IPS-18a (cell line): ENCODE data around the gene YTHDF1.

ENCODE experiments used
- H3K27ac ChIP-seq: one replicate; pipeline ENCODE4 v1.5.1; 2013; ENCODE audit warnings: low read length
- H3K27me3 ChIP-seq: one replicate; pipeline ENCODE4 v1.6.1; 2013; ENCODE audit warnings: mild to moderate bottlenecking, low read length; ENCODE audit not compliant: control insufficient read depth, insufficient read depth
- H3K36me3 ChIP-seq: one replicate; pipeline ENCODE4 v1.6.1; 2013; ENCODE audit warnings: low read depth, low read length; ENCODE audit not compliant: control insufficient read depth
- H3K4me1 ChIP-seq: one replicate; pipeline ENCODE4 v1.6.1; 2013; ENCODE audit warnings: low read depth, low read length; ENCODE audit not compliant: control insufficient read depth
- H3K4me3 ChIP-seq: one replicate; pipeline ENCODE4 v1.5.1; 2013; ENCODE audit warnings: low read length
- H3K9ac ChIP-seq: one replicate; pipeline ENCODE4 v1.6.1; 2013; ENCODE audit warnings: mild to moderate bottlenecking, low read length, moderate library complexity
- H3K9me3 ChIP-seq: one replicate; pipeline ENCODE4 v1.6.1; 2013; ENCODE audit warnings: low read depth, low read length; ENCODE audit not compliant: control insufficient read depth

YTHDF1 gene

GRCh38 chr20:63153254-63154221 is 62.4 kb downstream of the YTHDF1 start:
- H3K27me3 ChIP-seq = no peaks in the 10 kb centered on the region

GRCh38 chr20:63152322-63153253 is 63.3 kb downstream of the YTHDF1 start:
- H3K27ac ChIP-seq = no peak overlapping the region
- no peak overlapping the region for H3K9ac ChIP-seq
- peaks cover 7% of the 10 kb centered on the region for H3K9me3 ChIP-seq
- H3K4me1 ChIP-seq = no peaks in the 10 kb centered on the region
- H3K4me3 ChIP-seq = no peak overlapping the region
- H3K27me3 ChIP-seq = no peaks in the 10 kb centered on the region
- H3K36me3 ChIP-seq = no peaks in the 10 kb centered on the region

More at GRCh38 chr20:63153254-63154221, 62.4 kb downstream of the YTHDF1 start:
- H3K27ac ChIP-seq = no peak overlapping the region
- no peaks in the 10 kb centered on the region for H3K4me1 ChIP-seq
- no peak overlapping the region for H3K9ac ChIP-seq
- H3K4me3 ChIP-seq = no peak overlapping the region
- H3K9me3 ChIP-seq = no peaks in the 10 kb centered on the region
- H3K36me3 ChIP-seq = no peaks in the 10 kb centered on the region

GRCh38 chr20:63151554-63152321 is 64.2 kb downstream of the YTHDF1 start:
- H3K4me1 ChIP-seq = no peaks in the 10 kb centered on the region
- no peak overlapping the region for H3K4me3 ChIP-seq
- H3K27ac ChIP-seq = no peak overlapping the region
- H3K9me3 ChIP-seq = peaks cover 14% of the 10 kb centered on the region
- H3K27me3 ChIP-seq = no peaks in the 10 kb centered on the region
- H3K36me3 ChIP-seq = no peaks in the 10 kb centered on the region
- H3K9ac ChIP-seq = no peak overlapping the region

- Histone ChIP-seq H3K27me3 (no peaks in the 10 kb centered on the region), H3K9ac (no peak overlapping the region), H3K9me3 (peaks cover 14% of the 10 kb centered on the region), H3K4me3 (no peak overlapping the region), H3K36me3 (no peaks in the 10 kb centered on the region), H3K4me1 (no peaks in the 10 kb centered on the region), H3K27ac (no peak overlapping the region)
Observed at GRCh38 chr20:63150911-63151531, 64.9 kb downstream of the YTHDF1 start.

GRCh38 chr20:63150391-63150898 is 65.5 kb downstream of the YTHDF1 start:
- H3K27ac ChIP-seq = no peak overlapping the region
- H3K27me3 ChIP-seq = no peaks in the 10 kb centered on the region
- H3K9ac ChIP-seq = no peak overlapping the region
- H3K36me3 ChIP-seq = no peaks in the 10 kb centered on the region
- H3K9me3 ChIP-seq = peaks cover 14% of the 10 kb centered on the region
- no peaks in the 10 kb centered on the region for H3K4me1 ChIP-seq
- no peak overlapping the region for H3K4me3 ChIP-seq

GRCh38 chr20:63149531-63150192 is 66.3 kb downstream of the YTHDF1 start:
- Histone ChIP-seq H3K9ac (no peak overlapping the region), H3K9me3 (peaks cover 14% of the 10 kb centered on the region), H3K36me3 (no peaks in the 10 kb centered on the region), H3K4me1 (no peaks in the 10 kb centered on the region), H3K4me3 (no peak overlapping the region), H3K27me3 (no peaks in the 10 kb centered on the region), H3K27ac (no peak overlapping the region)

- H3K4me1 ChIP-seq = no peaks in the 10 kb centered on the region
- no peak overlapping the region for H3K4me3 ChIP-seq
- H3K9ac ChIP-seq = no peak overlapping the region
- H3K9me3 ChIP-seq = peaks cover 14% of the 10 kb centered on the region
- no peaks in the 10 kb centered on the region for H3K27me3 ChIP-seq
- H3K36me3 ChIP-seq = no peaks in the 10 kb centered on the region
- H3K27ac ChIP-seq = no peak overlapping the region
Observed at GRCh38 chr20:63148696-63149095, 67.2 kb downstream of the YTHDF1 start.

- H3K9ac ChIP-seq = no peak overlapping the region
- no peaks in the 10 kb centered on the region for H3K27me3 ChIP-seq
- peaks cover 14% of the 10 kb centered on the region for H3K9me3 ChIP-seq
- H3K27ac ChIP-seq = no peak overlapping the region
- no peaks in the 10 kb centered on the region for H3K36me3 ChIP-seq
- no peak overlapping the region for H3K4me3 ChIP-seq
- no peaks in the 10 kb centered on the region for H3K4me1 ChIP-seq
Observed at GRCh38 chr20:63147532-63147931, 68.4 kb downstream of the YTHDF1 start.
